Muscle of leg (tissue), 11 donors: ENCODE results near the gene CA12. TPM values are rescaled to one million over a fixed set of nuclear protein-coding genes. Genes with fewer than 3 reads are reported as not detected.

Experiments
- DNase-seq: peaks from one replicate; pipeline ENCODE4 v3.0.0; 2013
- H3K27ac ChIP-seq: one replicate; pipeline ENCODE4 v1.5.1; 2013; ENCODE audit warnings: mild to moderate bottlenecking, low read length, control low read depth
- H3K27me3 ChIP-seq: one replicate; pipeline ENCODE4 v1.6.1; 2013; ENCODE audit warnings: low read length; ENCODE audit not compliant: control insufficient read depth, insufficient read depth
- H3K36me3 ChIP-seq: one replicate; pipeline ENCODE4 v1.6.1; 2013; ENCODE audit warnings: low read length; ENCODE audit not compliant: control insufficient read depth, insufficient read depth
- H3K4me1 ChIP-seq: one replicate; pipeline ENCODE4 v1.6.1; 2013; ENCODE audit warnings: low read length; ENCODE audit not compliant: control insufficient read depth, insufficient read depth
- H3K4me3 ChIP-seq: one replicate; pipeline ENCODE4 v1.5.1; 2013; ENCODE audit warnings: low read length, control low read depth
- H3K9me3 ChIP-seq: replicated peaks from 2 replicates; pipeline ENCODE4 v1.6.1; 2013; ENCODE audit warnings: low read depth, low read length; ENCODE audit not compliant: control insufficient read depth
- WGBS: methylation state at CpG from one replicate; pipeline ENCODE4 v1.1.5; 2013; ENCODE audit warnings: missing lambda C conversion rate; ENCODE audit not compliant: insufficient coverage; 5-methylcytosine and 5-hydroxymethylcytosine counted together
- polyA plus RNA-seq, 8 donors: library from polyadenylated mRNA; unstranded; fragments of 120-200 nt; gene quantifications; one replicate each; pipeline versions ENCODE4 v1.2.1 to v1.2.3, GENCODE V29; 2013; ENCODE audit warnings: inconsistent platforms in 1 of 8, low replicate concordance in 1 of 8; ENCODE audit not compliant: insufficient read length in 8 of 8, insufficient read depth in 1 of 8
- total RNA-seq: library from RNA; stranded (reverse); fragments of 120-200 nt; gene quantifications from one replicate; pipeline ENCODE4 v1.2.4, GENCODE V29; 2013

The CA12 gene
- total and polyA plus RNA-seq, 9 donors = 0.46 to 2.9 (median 1.4) TPM

- DNase-seq = no peak
- Histone ChIP-seq H3K27me3 (no peaks in the 10 kb centered on the region), H3K27ac (no peak overlapping the region), H3K9me3 (peaks cover 4% of the 10 kb centered on the region), H3K4me1 (peaks cover 16% of the 10 kb centered on the region), H3K36me3 (no peaks in the 10 kb centered on the region), H3K4me3 (no peak overlapping the region)
- 74% methylated on average over 10 of the region's 15 CpGs for WGBS
These were observed 23.2 kb downstream of the CA12 start for GRCh38 chr15:63358241-63359029.

GRCh38 chr15:63357731-63358130 lies 23.9 kb downstream of the CA12 start:
- H3K9me3 ChIP-seq = peaks cover 4% of the 10 kb centered on the region
- no peaks in the 10 kb centered on the region for H3K36me3 ChIP-seq
- no peak for DNase-seq
- no peak overlapping the region for H3K27ac ChIP-seq
- no peak overlapping the region for H3K4me3 ChIP-seq
- H3K27me3 ChIP-seq = no peaks in the 10 kb centered on the region
- H3K4me1 ChIP-seq = peaks cover 10% of the 10 kb centered on the region
- WGBS = no CpG with 5 or more reads among the region's 3 CpGs

GRCh38 chr15:63357061-63357460 lies 24.6 kb downstream of the CA12 start:
- DNase-seq = no peak
- H3K27me3 ChIP-seq = no peaks in the 10 kb centered on the region
- peaks cover 4% of the 10 kb centered on the region for H3K9me3 ChIP-seq
- peaks cover 6% of the 10 kb centered on the region for H3K4me1 ChIP-seq
- no peak overlapping the region for H3K27ac ChIP-seq
- no peak overlapping the region for H3K4me3 ChIP-seq
- WGBS = 57% methylated on average over 2 of the region's 4 CpGs
- no peaks in the 10 kb centered on the region for H3K36me3 ChIP-seq

- 64% methylated on average over 15 of the region's 22 CpGs for WGBS
- Histone ChIP-seq H3K4me1 (peaks cover 5% of the 10 kb centered on the region), H3K36me3 (no peaks in the 10 kb centered on the region), H3K27ac (no peak overlapping the region), H3K4me3 (no peak overlapping the region), H3K9me3 (peaks cover 4% of the 10 kb centered on the region), H3K27me3 (no peaks in the 10 kb centered on the region)
- no peak for DNase-seq
These were observed 26.6 kb downstream of the CA12 start for GRCh38 chr15:63354821-63355650.

- no peak overlapping the region for H3K27ac ChIP-seq
- H3K4me1 ChIP-seq = peaks cover 11% of the 10 kb centered on the region
- H3K36me3 ChIP-seq = no peaks in the 10 kb centered on the region
- H3K27me3 ChIP-seq = no peaks in the 10 kb centered on the region
- 92% methylated on average over 2 of the region's 5 CpGs for WGBS
- DNase-seq = no peak
- H3K9me3 ChIP-seq = no peaks in the 10 kb centered on the region
- H3K4me3 ChIP-seq = no peak overlapping the region
These were observed 27.8 kb downstream of the CA12 start for GRCh38 chr15:63353887-63354286.

- H3K36me3 ChIP-seq = no peaks in the 10 kb centered on the region
- no peak for DNase-seq
- H3K9me3 ChIP-seq = no peaks in the 10 kb centered on the region
- no peak overlapping the region for H3K27ac ChIP-seq
- H3K4me3 ChIP-seq = no peak overlapping the region
- WGBS = 74% methylated on average over 6 of the region's 8 CpGs
- H3K4me1 ChIP-seq = peaks cover 17% of the 10 kb centered on the region
- no peaks in the 10 kb centered on the region for H3K27me3 ChIP-seq
These were observed 28.4 kb downstream of the CA12 start for GRCh38 chr15:63353261-63353660.

GRCh38 chr15:63352808-63353207 lies 28.8 kb downstream of the CA12 start:
- no peaks in the 10 kb centered on the region for H3K9me3 ChIP-seq
- no peaks in the 10 kb centered on the region for H3K27me3 ChIP-seq
- no peak overlapping the region for H3K27ac ChIP-seq
- no peak for DNase-seq
- no peaks in the 10 kb centered on the region for H3K36me3 ChIP-seq
- 93% methylated on average over 2 of the region's 4 CpGs for WGBS
- H3K4me1 ChIP-seq = peaks cover 22% of the 10 kb centered on the region
- H3K4me3 ChIP-seq = no peak overlapping the region

GRCh38 chr15:63351170-63351569 lies 30.5 kb downstream of the CA12 start:
- H3K27ac ChIP-seq = no peak overlapping the region
- H3K9me3 ChIP-seq = no peaks in the 10 kb centered on the region
- H3K36me3 ChIP-seq = no peaks in the 10 kb centered on the region
- H3K4me1 ChIP-seq = peaks cover 31% of the 10 kb centered on the region
- H3K4me3 ChIP-seq = no peak overlapping the region
- H3K27me3 ChIP-seq = no peaks in the 10 kb centered on the region
- 93% methylated on average over 4 of the region's 4 CpGs for WGBS
- no peak for DNase-seq

- H3K9me3 ChIP-seq = no peaks in the 10 kb centered on the region
- H3K4me1 ChIP-seq = peaks cover 31% of the 10 kb centered on the region
- no peaks in the 10 kb centered on the region for H3K36me3 ChIP-seq
- WGBS = 48% methylated on average over 2 of the region's 5 CpGs
- DNase-seq = peak; percentile 95
- no peaks in the 10 kb centered on the region for H3K27me3 ChIP-seq
- H3K4me3 ChIP-seq = no peak overlapping the region
- H3K27ac ChIP-seq = no peak overlapping the region
These were observed 31.4 kb downstream of the CA12 start for GRCh38 chr15:63350178-63350621.

- DNase-seq = no peak
- Histone ChIP-seq H3K36me3 (no peaks in the 10 kb centered on the region), H3K4me1 (peaks cover 31% of the 10 kb centered on the region), H3K9me3 (no peaks in the 10 kb centered on the region), H3K4me3 (no peak overlapping the region), H3K27me3 (no peaks in the 10 kb centered on the region), H3K27ac (no peak overlapping the region)
- WGBS = 94% methylated on average over 2 of the region's 5 CpGs
These were observed 32.0 kb downstream of the CA12 start for GRCh38 chr15:63349621-63350020.
